ENCODE measurements around the gene KRT79. TPM values are rescaled to one million over a fixed set of nuclear protein-coding genes. Genes with fewer than 3 reads are reported as not detected.

The KRT79 gene
- total and polyA plus RNA-seq, 4 donors, result not detected

DNA sequence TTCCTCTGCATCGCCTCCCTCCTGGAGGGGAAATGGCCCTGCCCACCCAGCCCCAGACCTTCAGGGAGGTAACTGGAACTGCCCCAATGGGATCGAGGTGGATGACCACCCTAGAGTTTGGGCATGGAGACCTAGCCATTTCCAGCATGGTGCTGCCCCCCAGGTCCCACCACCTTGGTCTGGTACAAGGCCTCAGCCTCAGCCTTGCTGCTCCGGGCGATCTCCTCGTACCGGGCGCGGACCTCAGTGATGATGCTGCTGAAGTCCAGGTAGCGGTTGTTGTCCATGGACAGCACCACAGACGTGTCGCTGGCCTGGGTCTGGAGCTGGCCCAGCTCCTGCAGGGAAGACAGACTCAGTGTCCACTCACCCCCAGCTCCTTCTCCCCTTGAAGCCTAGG, 10.3 kb upstream of the KRT79 start:
- Histone ChIP-seq H3K9ac (ENCODE audit: low read depth in 1 of 2, low read length in 2 of 2) (no peak overlapping the region), H3K9me3 (ENCODE audit: control insufficient read depth in 4 of 4, low read length in 3 of 4) (no peaks in the 10 kb centered on the region), H3K27me3 (ENCODE audit: control insufficient read depth in 4 of 4, insufficient read depth in 4 of 4, low read length in 3 of 4) (no peaks in the 10 kb centered on the region), H3K27ac (ENCODE audit: low read depth in 1 of 2, low read length in 2 of 2) (no peak overlapping the region), H3K4me3 (ENCODE audit: low read depth in 1 of 3, low read length in 3 of 3) (no peak overlapping the region), H3K4me1 (ENCODE audit: control insufficient read depth in 4 of 4, insufficient read depth in 4 of 4, low read length in 3 of 4) (no peaks in the 10 kb centered on the region), H3K36me3 (ENCODE audit: control insufficient read depth in 4 of 4, insufficient read depth in 3 of 4, low read depth in 1 of 4, low read length in 3 of 4) (no peaks in the 10 kb centered on the region)
- no peak for DNase-seq (ENCODE audit: low spot score)
- TF ChIP-seq EGR1 (IDR thresholded peaks at IDR 0.05; ENCODE audit: low read depth in 2 of 2), result no peak
- 92% methylated on average over 11 of the region's 11 CpGs for WGBS

DNA sequence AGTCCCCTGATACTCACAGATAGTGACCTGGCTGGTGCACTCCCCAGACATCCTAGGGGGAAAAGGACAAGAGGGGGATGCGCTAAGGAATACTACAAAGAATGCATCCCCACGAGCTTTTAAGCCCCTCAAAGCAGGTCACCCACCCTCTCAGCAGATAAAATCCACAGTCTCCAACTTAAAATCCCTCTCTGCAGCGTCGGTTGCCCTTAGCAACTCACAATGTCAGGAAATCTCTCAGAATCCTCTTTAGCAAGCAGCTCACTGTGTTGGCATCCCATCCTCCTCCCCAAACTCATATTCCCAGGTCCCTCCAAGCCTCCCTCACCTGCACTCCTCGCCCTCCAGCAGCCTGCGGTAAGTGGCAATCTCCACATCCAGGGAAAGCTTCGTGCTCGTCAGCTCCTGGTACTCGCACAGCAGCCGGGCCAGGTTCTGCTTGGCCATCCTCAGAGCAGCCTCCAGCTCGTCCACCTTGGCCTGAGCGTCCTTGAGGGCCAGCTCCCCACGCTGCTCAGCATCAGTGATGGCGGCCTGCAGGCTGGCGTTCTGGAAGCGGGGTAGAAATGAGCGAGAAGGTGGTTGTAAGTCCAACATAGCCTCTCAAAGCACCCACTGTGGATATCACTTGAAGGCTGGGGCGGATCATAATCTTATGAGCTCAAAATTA, 5.5 kb upstream of the KRT79 start:
- no peaks in the 10 kb centered on the region for H3K4me1 ChIP-seq (ENCODE audit: control insufficient read depth in 4 of 4, insufficient read depth in 4 of 4, low read length in 3 of 4)
- no peaks in the 10 kb centered on the region for H3K36me3 ChIP-seq (ENCODE audit: control insufficient read depth in 4 of 4, insufficient read depth in 3 of 4, low read depth in 1 of 4, low read length in 3 of 4)
- no peaks in the 10 kb centered on the region for H3K9me3 ChIP-seq (ENCODE audit: control insufficient read depth in 4 of 4, low read length in 3 of 4)
- WGBS, result 74% methylated on average over 18 of the region's 18 CpGs
- no peak overlapping the region for H3K27ac ChIP-seq (ENCODE audit: low read depth in 1 of 2, low read length in 2 of 2)
- TF ChIP-seq SP1 (IDR thresholded peaks at IDR 0.05), result no peak
- TF ChIP-seq FOXA2 (IDR thresholded peaks at IDR 0.05), result no peak
- TF ChIP-seq JUND (IDR thresholded peaks at IDR 0.05), result no peak
- TF ChIP-seq, protein P1, sequence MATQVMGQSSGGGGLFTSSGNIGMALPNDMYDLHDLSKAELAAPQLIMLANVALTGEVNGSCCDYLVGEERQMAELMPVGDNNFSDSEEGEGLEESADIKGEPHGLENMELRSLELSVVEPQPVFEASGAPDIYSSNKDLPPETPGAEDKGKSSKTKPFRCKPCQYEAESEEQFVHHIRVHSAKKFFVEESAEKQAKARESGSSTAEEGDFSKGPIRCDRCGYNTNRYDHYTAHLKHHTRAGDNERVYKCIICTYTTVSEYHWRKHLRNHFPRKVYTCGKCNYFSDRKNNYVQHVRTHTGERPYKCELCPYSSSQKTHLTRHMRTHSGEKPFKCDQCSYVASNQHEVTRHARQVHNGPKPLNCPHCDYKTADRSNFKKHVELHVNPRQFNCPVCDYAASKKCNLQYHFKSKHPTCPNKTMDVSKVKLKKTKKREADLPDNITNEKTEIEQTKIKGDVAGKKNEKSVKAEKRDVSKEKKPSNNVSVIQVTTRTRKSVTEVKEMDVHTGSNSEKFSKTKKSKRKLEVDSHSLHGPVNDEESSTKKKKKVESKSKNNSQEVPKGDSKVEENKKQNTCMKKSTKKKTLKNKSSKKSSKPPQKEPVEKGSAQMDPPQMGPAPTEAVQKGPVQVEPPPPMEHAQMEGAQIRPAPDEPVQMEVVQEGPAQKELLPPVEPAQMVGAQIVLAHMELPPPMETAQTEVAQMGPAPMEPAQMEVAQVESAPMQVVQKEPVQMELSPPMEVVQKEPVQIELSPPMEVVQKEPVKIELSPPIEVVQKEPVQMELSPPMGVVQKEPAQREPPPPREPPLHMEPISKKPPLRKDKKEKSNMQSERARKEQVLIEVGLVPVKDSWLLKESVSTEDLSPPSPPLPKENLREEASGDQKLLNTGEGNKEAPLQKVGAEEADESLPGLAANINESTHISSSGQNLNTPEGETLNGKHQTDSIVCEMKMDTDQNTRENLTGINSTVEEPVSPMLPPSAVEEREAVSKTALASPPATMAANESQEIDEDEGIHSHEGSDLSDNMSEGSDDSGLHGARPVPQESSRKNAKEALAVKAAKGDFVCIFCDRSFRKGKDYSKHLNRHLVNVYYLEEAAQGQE (IDR thresholded peaks at IDR 0.05), result no peak
- no peak for TF ChIP-seq GABPA (IDR thresholded peaks at IDR 0.05 in 1 of 2, conservative IDR thresholded peaks at IDR 0.05 in 1 of 2)
- TF ChIP-seq EGR1 (IDR thresholded peaks at IDR 0.05; ENCODE audit: low read depth in 2 of 2), result no peak
- TF ChIP-seq, protein P2, sequence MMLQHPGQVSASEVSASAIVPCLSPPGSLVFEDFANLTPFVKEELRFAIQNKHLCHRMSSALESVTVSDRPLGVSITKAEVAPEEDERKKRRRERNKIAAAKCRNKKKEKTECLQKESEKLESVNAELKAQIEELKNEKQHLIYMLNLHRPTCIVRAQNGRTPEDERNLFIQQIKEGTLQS (IDR thresholded peaks at IDR 0.05), result no peak
- TF ChIP-seq, protein P3, sequence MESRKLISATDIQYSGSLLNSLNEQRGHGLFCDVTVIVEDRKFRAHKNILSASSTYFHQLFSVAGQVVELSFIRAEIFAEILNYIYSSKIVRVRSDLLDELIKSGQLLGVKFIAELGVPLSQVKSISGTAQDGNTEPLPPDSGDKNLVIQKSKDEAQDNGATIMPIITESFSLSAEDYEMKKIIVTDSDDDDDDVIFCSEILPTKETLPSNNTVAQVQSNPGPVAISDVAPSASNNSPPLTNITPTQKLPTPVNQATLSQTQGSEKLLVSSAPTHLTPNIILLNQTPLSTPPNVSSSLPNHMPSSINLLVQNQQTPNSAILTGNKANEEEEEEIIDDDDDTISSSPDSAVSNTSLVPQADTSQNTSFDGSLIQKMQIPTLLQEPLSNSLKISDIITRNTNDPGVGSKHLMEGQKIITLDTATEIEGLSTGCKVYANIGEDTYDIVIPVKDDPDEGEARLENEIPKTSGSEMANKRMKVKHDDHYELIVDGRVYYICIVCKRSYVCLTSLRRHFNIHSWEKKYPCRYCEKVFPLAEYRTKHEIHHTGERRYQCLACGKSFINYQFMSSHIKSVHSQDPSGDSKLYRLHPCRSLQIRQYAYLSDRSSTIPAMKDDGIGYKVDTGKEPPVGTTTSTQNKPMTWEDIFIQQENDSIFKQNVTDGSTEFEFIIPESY (IDR thresholded peaks at IDR 0.05), result no peak
- no peak for TF ChIP-seq YY1 (IDR thresholded peaks at IDR 0.05)
- no peak for TF ChIP-seq NR2F2 (IDR thresholded peaks at IDR 0.05)
- no peak for TF ChIP-seq FOXA1 (IDR thresholded peaks at IDR 0.05)
- no peak for TF ChIP-seq HNF4A (conservative IDR thresholded peaks at IDR 0.05)
- no peak for DNase-seq (ENCODE audit: low spot score)
- H3K4me3 ChIP-seq (ENCODE audit: low read depth in 1 of 3, low read length in 3 of 3), result no peak overlapping the region
- H3K27me3 ChIP-seq (ENCODE audit: control insufficient read depth in 4 of 4, insufficient read depth in 4 of 4, low read length in 3 of 4), result peaks cover 0 to 3% (median 0%) of the 10 kb centered on the region in 4 donors
- H3K9ac ChIP-seq (ENCODE audit: low read depth in 1 of 2, low read length in 2 of 2), result no peak overlapping the region
